MM.1S (cell line): Measurements from ENCODE around the gene TMPRSS6.

Experiments used
- DNase-seq: peaks from one replicate; pipeline ENCODE4 v3.0.0-alpha.2; 2015
- H2AFZ ChIP-seq: fragments of 300-600 bp; sonication (generic); 2 replicates; pipeline ENCODE4 v1.6.0; 2016; ENCODE audit warnings: antibody characterized with exemption, low read length
- H3F3A ChIP-seq: fragments of 300-600 bp; sonication (generic); 2 replicates; pipeline ENCODE4 v1.6.1; 2016; ENCODE audit warnings: mild to moderate bottlenecking, antibody characterized with exemption, low read length, moderate library complexity, mixed read lengths; ENCODE audit not compliant: insufficient read depth
- H3K27ac ChIP-seq: fragments of 300-600 bp; sonication (generic); 2 replicates; pipeline ENCODE4 v1.5.1; 2016; ENCODE audit warnings: mild to moderate bottlenecking, low read length
- H3K27me3 ChIP-seq: fragments of 300-600 bp; sonication (generic); replicated peaks from 2 replicates; pipeline ENCODE4 v1.6.0; 2016; ENCODE audit warnings: low read length; ENCODE audit not compliant: insufficient read depth
- H3K36me3 ChIP-seq: fragments of 300-600 bp; sonication (generic); replicated peaks from 2 replicates; pipeline ENCODE4 v1.6.1; 2016; ENCODE audit warnings: mild to moderate bottlenecking, low read length, mixed read lengths; ENCODE audit not compliant: insufficient read depth
- H3K4me1 ChIP-seq: fragments of 300-600 bp; sonication (generic); 2 replicates; pipeline ENCODE4 v1.6.1; 2016; ENCODE audit warnings: low read length, mixed read lengths
- H3K4me2 ChIP-seq: fragments of 300-600 bp; sonication (generic); 2 replicates; pipeline ENCODE4 v1.6.0; 2016; ENCODE audit warnings: low read depth, low read length
- H3K4me3 ChIP-seq: fragments of 300-600 bp; sonication (generic); 2 replicates; pipeline ENCODE4 v1.5.1; 2016; ENCODE audit warnings: low read length, mixed read lengths
- H3K79me2 ChIP-seq: fragments of 300-600 bp; sonication (generic); 2 replicates; pipeline ENCODE4 v1.6.1; 2016; ENCODE audit warnings: mixed run types, low read length, mixed read lengths
- H3K9ac ChIP-seq: fragments of 300-600 bp; sonication (generic); 2 replicates; pipeline ENCODE4 v1.6.1; 2016; ENCODE audit warnings: low read length, mixed read lengths
- H3K9me2 ChIP-seq: fragments of 300-600 bp; sonication (generic); replicated peaks from 2 replicates; pipeline ENCODE4 v1.6.1; 2016; ENCODE audit warnings: mild to moderate bottlenecking, low read length, mixed read lengths; ENCODE audit not compliant: insufficient read depth
- H3K9me3 ChIP-seq: fragments of 300-600 bp; sonication (generic); replicated peaks from 2 replicates; pipeline ENCODE4 v1.6.1; 2016; ENCODE audit warnings: mild to moderate bottlenecking, low read length, mixed read lengths; ENCODE audit not compliant: insufficient read depth
- H4K20me1 ChIP-seq: fragments of 300-600 bp; sonication (generic); 2 replicates; pipeline ENCODE4 v1.6.1; 2016; ENCODE audit warnings: mild to moderate bottlenecking, low read length, moderate library complexity, mixed read lengths; ENCODE audit not compliant: insufficient read depth
- EZH2 ChIP-seq: fragments of 300-600 bp; sonication (generic); optimal IDR thresholded peaks from 2 replicates; pipeline ENCODE3; 2017; ENCODE audit warnings: low read depth, mild to moderate bottlenecking, antibody characterized with exemption, low read length, mixed read lengths
- EZH2phosphoT487 ChIP-seq: fragments of 300-600 bp; sonication (generic); IDR thresholded peaks from 2 replicates; pipeline ENCODE4 v1.6.1; 2018; ENCODE audit warnings: antibody characterized with exemption, low read length
- TF ChIP-seq, protein P1 (sequence below): fragments of 300-600 bp; sonication (generic); IDR thresholded peaks from 2 replicates; pipeline ENCODE4 v1.5.1; 2016; ENCODE audit warnings: antibody characterized with exemption, low read length, mixed read lengths

Gene TMPRSS6

DNA sequence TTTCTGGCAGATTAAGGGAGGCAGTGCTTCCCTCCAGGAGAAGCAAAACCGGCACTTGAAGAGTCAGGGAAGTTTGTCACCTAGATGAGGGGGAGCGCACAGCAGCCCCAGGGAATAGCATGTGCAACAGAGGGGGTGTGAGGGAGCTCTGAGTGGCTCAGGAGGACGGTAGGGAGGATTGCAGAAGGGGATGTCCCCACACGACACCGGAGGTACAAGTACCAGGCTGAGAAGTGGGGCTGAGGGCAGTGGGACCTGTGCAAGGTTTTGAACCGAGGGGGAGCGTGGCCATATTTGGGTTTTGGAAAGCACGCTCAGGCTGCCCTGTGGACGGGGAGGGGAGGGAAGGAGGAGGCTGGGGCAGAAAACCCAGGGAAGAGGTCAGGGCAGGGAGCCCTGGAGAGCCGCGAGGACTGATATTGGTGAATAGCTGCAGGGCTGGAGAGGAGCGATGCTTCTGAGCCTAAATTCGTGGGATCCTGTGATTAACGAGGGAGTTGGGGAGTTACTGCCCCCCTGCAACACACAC lies 17.9 kb upstream of the TMPRSS6 start:
- Histone ChIP-seq H3K4me2 (no peak overlapping the region), H3K9me3 (no peaks in the 10 kb centered on the region), H2AFZ (no peak overlapping the region), H3K27ac (no peak overlapping the region), H3K79me2 (no peaks in the 10 kb centered on the region), H3K4me1 (peaks cover 3% of the 10 kb centered on the region; the same call in 1 of the 2 replicates), H3K36me3 (no peaks in the 10 kb centered on the region), H3K27me3 (peaks cover 75% of the 10 kb centered on the region), H3K9ac (no peak overlapping the region), H4K20me1 (no peaks in the 10 kb centered on the region), H3F3A (no peaks in the 10 kb centered on the region), H3K4me3 (no peak overlapping the region), H3K9me2 (no peaks in the 10 kb centered on the region)
- DNase-seq = no peak
- TF ChIP-seq EZH2 (no peak), EZH2phosphoT487 (no peak)
- TF ChIP-seq, protein P1, sequence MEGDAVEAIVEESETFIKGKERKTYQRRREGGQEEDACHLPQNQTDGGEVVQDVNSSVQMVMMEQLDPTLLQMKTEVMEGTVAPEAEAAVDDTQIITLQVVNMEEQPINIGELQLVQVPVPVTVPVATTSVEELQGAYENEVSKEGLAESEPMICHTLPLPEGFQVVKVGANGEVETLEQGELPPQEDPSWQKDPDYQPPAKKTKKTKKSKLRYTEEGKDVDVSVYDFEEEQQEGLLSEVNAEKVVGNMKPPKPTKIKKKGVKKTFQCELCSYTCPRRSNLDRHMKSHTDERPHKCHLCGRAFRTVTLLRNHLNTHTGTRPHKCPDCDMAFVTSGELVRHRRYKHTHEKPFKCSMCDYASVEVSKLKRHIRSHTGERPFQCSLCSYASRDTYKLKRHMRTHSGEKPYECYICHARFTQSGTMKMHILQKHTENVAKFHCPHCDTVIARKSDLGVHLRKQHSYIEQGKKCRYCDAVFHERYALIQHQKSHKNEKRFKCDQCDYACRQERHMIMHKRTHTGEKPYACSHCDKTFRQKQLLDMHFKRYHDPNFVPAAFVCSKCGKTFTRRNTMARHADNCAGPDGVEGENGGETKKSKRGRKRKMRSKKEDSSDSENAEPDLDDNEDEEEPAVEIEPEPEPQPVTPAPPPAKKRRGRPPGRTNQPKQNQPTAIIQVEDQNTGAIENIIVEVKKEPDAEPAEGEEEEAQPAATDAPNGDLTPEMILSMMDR = no peak

DNA sequence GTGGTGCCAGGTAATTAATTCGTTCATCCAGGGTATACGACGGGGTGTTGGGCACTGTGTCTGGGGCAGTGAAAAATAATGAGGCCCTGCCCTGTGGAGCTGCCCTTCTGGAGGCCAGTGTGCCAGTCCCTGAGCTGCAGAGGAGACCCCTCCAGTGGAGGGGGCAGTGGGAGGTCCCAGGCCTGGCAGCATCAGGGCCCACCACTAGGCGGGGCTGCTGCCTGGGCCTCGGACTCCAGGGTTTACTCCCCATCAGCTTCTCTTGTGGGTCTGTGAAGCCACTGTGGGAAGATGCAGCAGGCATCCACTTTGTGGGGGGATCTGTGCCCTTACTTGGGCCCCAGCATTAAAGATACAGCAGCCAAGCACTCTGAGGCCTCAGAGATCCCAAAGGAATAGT lies 17.4 kb upstream of the TMPRSS6 start:
- Histone ChIP-seq H3K9me2 (no peaks in the 10 kb centered on the region), H3K4me3 (no peak overlapping the region), H3K9ac (no peak overlapping the region), H3K9me3 (no peaks in the 10 kb centered on the region), H3K4me1 (peaks cover 8% of the 10 kb centered on the region; the same call in 1 of the 2 replicates), H3K27me3 (peaks cover 70% of the 10 kb centered on the region), H4K20me1 (no peaks in the 10 kb centered on the region), H3K79me2 (no peaks in the 10 kb centered on the region), H3K4me2 (no peak overlapping the region), H3K27ac (no peak overlapping the region), H2AFZ (no peak overlapping the region), H3F3A (no peaks in the 10 kb centered on the region), H3K36me3 (no peaks in the 10 kb centered on the region)
- no peak for DNase-seq
- TF ChIP-seq, protein P1 = peak; percentile 53
- TF ChIP-seq EZH2 = no peak

DNA sequence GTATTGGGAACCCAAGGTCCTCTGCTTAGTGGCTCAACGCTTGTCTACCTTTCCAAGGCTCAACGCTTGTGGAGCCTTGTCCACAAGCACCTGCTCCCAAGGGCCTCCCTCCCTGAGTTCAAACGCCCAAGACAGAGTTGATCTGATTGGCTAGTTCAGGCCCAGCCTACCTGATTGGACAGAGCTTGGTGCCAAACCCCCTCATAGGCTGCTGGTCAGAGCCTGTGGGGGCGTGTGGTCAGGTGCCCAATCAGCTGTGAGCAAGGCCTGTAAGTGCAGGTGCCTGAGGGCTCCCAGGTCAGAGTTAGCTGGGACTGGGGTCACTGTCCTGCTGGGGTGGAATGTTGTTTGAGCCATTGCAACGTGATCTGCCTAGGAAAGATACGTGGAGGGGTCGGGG lies 16.9 kb upstream of the TMPRSS6 start:
- Histone ChIP-seq H3F3A (no peaks in the 10 kb centered on the region), H3K9me2 (no peaks in the 10 kb centered on the region), H2AFZ (no peak overlapping the region), H3K4me2 (no peak overlapping the region), H3K9me3 (no peaks in the 10 kb centered on the region), H3K36me3 (no peaks in the 10 kb centered on the region), H3K4me3 (no peak overlapping the region), H3K27ac (no peak overlapping the region), H3K79me2 (no peaks in the 10 kb centered on the region), H3K27me3 (peaks cover 67% of the 10 kb centered on the region), H3K4me1 (peaks cover 10% of the 10 kb centered on the region; the same call in 1 of the 2 replicates), H4K20me1 (no peaks in the 10 kb centered on the region), H3K9ac (no peak overlapping the region)
- peak; percentile 16 for DNase-seq
- no peak for TF ChIP-seq EZH2
- TF ChIP-seq EZH2phosphoT487 = no peak
- TF ChIP-seq, protein P1 = no peak
